ENCODE data around the gene CEACAM20. TPM values are rescaled to one million over a fixed set of nuclear protein-coding genes. Genes with fewer than 3 reads are reported as not detected.
A peak's percentile ranks its signal among the peaks of the same experiment; 100 is the strongest.

The CEACAM20 gene
- total and polyA plus RNA-seq, 2 of the 13 experiments (the other 11 are each of a cell fraction or from before 2014, with no cell fraction given): 0.04 TPM; not detected in 1

- TF ChIP-seq BCL6 (CRISPR knock-in tag; IDR thresholded peaks at IDR 0.05) (no peak), MED13 (CRISPR knock-in tag; IDR thresholded peaks at IDR 0.05) (no peak), SMYD3 (CRISPR knock-in tag; IDR thresholded peaks at IDR 0.05) (no peak), UBTF (CRISPR knock-in tag; IDR thresholded peaks at IDR 0.05) (0 out of 2 replicates have a peak, but pooled peaks have one; percentile 4), ZNF790 (CRISPR knock-in tag; IDR thresholded peaks at IDR 0.05; ENCODE audit: borderline replicate concordance) (no peak), ZNF672 (CRISPR knock-in tag; IDR thresholded peaks at IDR 0.05) (no peak), NCOR1 (IDR thresholded peaks at IDR 0.05; ENCODE audit: borderline replicate concordance, low read length) (no peak; the same call in 1 of the 2 replicates), BRCA1 (CRISPR knock-in tag; IDR thresholded peaks at IDR 0.05) (no peak), CBX5 (CRISPR knock-in tag; IDR thresholded peaks at IDR 0.05; ENCODE audit: borderline replicate concordance) (no peak), SMAD1 (CRISPR knock-in tag; IDR thresholded peaks at IDR 0.05; ENCODE audit: borderline replicate concordance, low read depth) (no peak), ZNF331 (CRISPR knock-in tag; IDR thresholded peaks at IDR 0.05) (no peak), ZNF749 (CRISPR knock-in tag; IDR thresholded peaks at IDR 0.05; ENCODE audit: borderline replicate concordance) (no peak), TGIF2 (CRISPR knock-in tag; IDR thresholded peaks at IDR 0.05) (no peak), RORA (CRISPR knock-in tag; IDR thresholded peaks at IDR 0.05) (no peak), ARNT (IDR thresholded peaks at IDR 0.05) (no peak), IRX3 (CRISPR knock-in tag; IDR thresholded peaks at IDR 0.05; ENCODE audit: borderline replicate concordance, low read depth) (no peak), ZNF468 (CRISPR knock-in tag; IDR thresholded peaks at IDR 0.05) (no peak), CC2D1A (CRISPR knock-in tag; IDR thresholded peaks at IDR 0.05) (no peak), SP2 (CRISPR knock-in tag; IDR thresholded peaks at IDR 0.05) (no peak), ZNF17 (CRISPR knock-in tag; IDR thresholded peaks at IDR 0.05) (no peak), RELA (CRISPR knock-in tag; IDR thresholded peaks at IDR 0.05) (no peak), MLLT10 (CRISPR knock-in tag; IDR thresholded peaks at IDR 0.05) (no peak), ZBTB1 (CRISPR knock-in tag; IDR thresholded peaks at IDR 0.05; ENCODE audit: borderline replicate concordance) (no peak), SMARCC2 (IDR thresholded peaks at IDR 0.05) (no peak), CHD4 (IDR thresholded peaks at IDR 0.05; ENCODE audit: borderline replicate concordance, low read length) (no peak)
- TF ChIP-seq, protein P1, sequence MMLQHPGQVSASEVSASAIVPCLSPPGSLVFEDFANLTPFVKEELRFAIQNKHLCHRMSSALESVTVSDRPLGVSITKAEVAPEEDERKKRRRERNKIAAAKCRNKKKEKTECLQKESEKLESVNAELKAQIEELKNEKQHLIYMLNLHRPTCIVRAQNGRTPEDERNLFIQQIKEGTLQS (CRISPR knock-in tag; IDR thresholded peaks at IDR 0.05): no peak
- TF ChIP-seq, protein P2, sequence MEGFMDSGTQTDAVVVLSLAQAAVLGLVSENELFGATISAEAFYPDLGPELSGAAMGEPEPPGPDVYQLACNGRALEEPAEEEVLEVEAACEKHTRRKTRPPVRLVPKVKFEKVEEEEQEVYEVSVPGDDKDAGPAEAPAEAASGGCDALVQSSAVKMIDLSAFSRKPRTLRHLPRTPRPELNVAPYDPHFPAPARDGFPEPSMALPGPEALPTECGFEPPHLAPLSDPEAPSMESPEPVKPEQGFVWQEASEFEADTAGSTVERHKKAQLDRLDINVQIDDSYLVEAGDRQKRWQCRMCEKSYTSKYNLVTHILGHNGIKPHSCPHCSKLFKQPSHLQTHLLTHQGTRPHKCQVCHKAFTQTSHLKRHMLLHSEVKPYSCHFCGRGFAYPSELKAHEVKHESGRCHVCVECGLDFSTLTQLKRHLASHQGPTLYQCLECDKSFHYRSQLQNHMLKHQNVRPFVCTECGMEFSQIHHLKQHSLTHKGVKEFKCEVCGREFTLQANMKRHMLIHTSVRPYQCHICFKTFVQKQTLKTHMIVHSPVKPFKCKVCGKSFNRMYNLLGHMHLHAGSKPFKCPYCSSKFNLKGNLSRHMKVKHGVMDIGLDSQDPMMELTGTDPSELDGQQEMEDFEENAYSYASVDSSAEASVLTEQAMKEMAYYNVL (CRISPR knock-in tag; IDR thresholded peaks at IDR 0.05; ENCODE audit: borderline replicate concordance): 0 out of 2 replicates have a peak, but pooled peaks have one; percentile 9
Measured at GRCh38 chr19:44571830-44572580, 42.5 kb upstream of the CEACAM20 start (continued).

Measured in HepG2 (cell line).